ENCODE results near the gene GSDMA. TPM values are rescaled to one million over a fixed set of nuclear protein-coding genes. Genes with fewer than 3 reads are reported as not detected.

GSDMA gene
- total and polyA plus RNA-seq, 4 donors, result 0.26 to 0.91 (median 0.33) TPM; not detected in 1

DNA sequence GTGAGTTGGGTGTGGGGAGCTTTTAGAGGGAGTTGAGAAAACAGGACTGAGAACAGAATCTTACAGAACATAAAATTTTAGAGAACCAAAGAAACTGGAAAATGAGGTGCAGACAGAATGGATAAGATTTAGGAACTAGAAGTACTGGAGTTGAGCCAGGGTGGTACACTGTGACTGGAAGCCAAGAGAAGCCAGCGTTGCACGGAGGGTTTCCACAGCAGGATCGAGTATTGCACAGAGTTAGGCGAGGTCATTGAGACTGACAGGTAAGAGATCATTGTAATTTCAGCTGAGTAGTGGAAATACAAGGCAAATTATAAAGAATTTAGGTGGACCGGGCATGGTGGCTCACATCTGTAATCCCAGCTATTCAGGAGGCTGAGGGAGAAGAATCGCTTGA lies 6.6 kb downstream of the GSDMA start:
- DNase-seq, result no peak
- 47 to 74% methylated on average over 6 of the region's 6 CpGs for WGBS, 2 donors

GRCh38 chr17:39970157-39970692 lies 7.4 kb downstream of the GSDMA start:
- TF ChIP-seq CTCF (IDR thresholded peaks at IDR 0.05; ENCODE audit: control extremely low read depth, extremely low read depth), result no peak
- Histone ChIP-seq H3K36me3 (ENCODE audit: control insufficient read depth in 4 of 4, insufficient read depth in 4 of 4, low read length in 4 of 4) (no peaks in the 10 kb centered on the region), H3K4me1 (ENCODE audit: control insufficient read depth in 5 of 5, insufficient read depth in 5 of 5, low read length in 5 of 5) (peaks cover 0 to 2% (median 0%) of the 10 kb centered on the region in 5 donors), H3K4me3 (no peak overlapping the region), H3K9ac (ENCODE audit: insufficient read depth in 1 of 2, low read length in 2 of 2) (no peak overlapping the region), H3K27ac (ENCODE audit: low read depth in 1 of 2, low read length in 1 of 2) (no peak overlapping the region), H3K27me3 (ENCODE audit: control insufficient read depth in 3 of 3, insufficient read depth in 3 of 3, low read length in 2 of 3) (peaks cover 0 to 5% (median 2%) of the 10 kb centered on the region in 3 donors), H3K9me3 (ENCODE audit: control insufficient read depth in 4 of 4, insufficient read depth in 3 of 4, low read length in 3 of 4) (no peaks in the 10 kb centered on the region)
- DNase-seq (no peak), ATAC-seq (ENCODE audit: insufficient read depth, low FRiP score) (no peak)
- WGBS, 2 donors, result 61 to 71% methylated on average over 7 of the region's 7 CpGs

More for the DNA sequence above, 6.6 kb downstream of the GSDMA start:
- H3K36me3 ChIP-seq (ENCODE audit: control insufficient read depth in 4 of 4, insufficient read depth in 4 of 4, low read length in 4 of 4), result no peaks in the 10 kb centered on the region
- H3K27me3 ChIP-seq (ENCODE audit: control insufficient read depth in 3 of 3, insufficient read depth in 3 of 3, low read length in 2 of 3), result peaks cover 0 to 5% (median 2%) of the 10 kb centered on the region in 3 donors
- no peak overlapping the region for H3K27ac ChIP-seq (ENCODE audit: low read depth in 1 of 2, low read length in 1 of 2)
- H3K9ac ChIP-seq (ENCODE audit: insufficient read depth in 1 of 2, low read length in 2 of 2), result no peak overlapping the region
- no peak overlapping the region for H3K4me3 ChIP-seq
- peaks cover 0 to 2% (median 0%) of the 10 kb centered on the region in 5 donors for H3K4me1 ChIP-seq (ENCODE audit: control insufficient read depth in 5 of 5, insufficient read depth in 5 of 5, low read length in 5 of 5)
- ATAC-seq (ENCODE audit: insufficient read depth, low FRiP score), result no peak
- TF ChIP-seq CTCF (IDR thresholded peaks at IDR 0.05; ENCODE audit: control extremely low read depth, extremely low read depth), result no peak
- no peaks in the 10 kb centered on the region for H3K9me3 ChIP-seq (ENCODE audit: control insufficient read depth in 4 of 4, insufficient read depth in 3 of 4, low read length in 3 of 4)

- no peak for ATAC-seq (ENCODE audit: insufficient read depth, low FRiP score)
- H3K9me3 ChIP-seq (ENCODE audit: control insufficient read depth in 4 of 4, insufficient read depth in 3 of 4, low read length in 3 of 4), result no peaks in the 10 kb centered on the region
- no peak for TF ChIP-seq CTCF (IDR thresholded peaks at IDR 0.05; ENCODE audit: control extremely low read depth, extremely low read depth)
- WGBS, 2 donors, result 90 to 96% methylated on average over 4 of the region's 4 CpGs
- no peak overlapping the region for H3K9ac ChIP-seq (ENCODE audit: insufficient read depth in 1 of 2, low read length in 2 of 2)
- DNase-seq, result no peak
- no peak overlapping the region for H3K4me3 ChIP-seq
- peaks cover 0 to 2% (median 0%) of the 10 kb centered on the region in 5 donors for H3K4me1 ChIP-seq (ENCODE audit: control insufficient read depth in 5 of 5, insufficient read depth in 5 of 5, low read length in 5 of 5)
- peaks cover 0 to 9% (median 2%) of the 10 kb centered on the region in 3 donors for H3K27me3 ChIP-seq (ENCODE audit: control insufficient read depth in 3 of 3, insufficient read depth in 3 of 3, low read length in 2 of 3)
- H3K27ac ChIP-seq (ENCODE audit: low read depth in 1 of 2, low read length in 1 of 2), result no peak overlapping the region
- no peaks in the 10 kb centered on the region for H3K36me3 ChIP-seq (ENCODE audit: control insufficient read depth in 4 of 4, insufficient read depth in 4 of 4, low read length in 4 of 4)
These were observed 8.3 kb downstream of the GSDMA start for GRCh38 chr17:39971076-39971603.

All from lung (tissue), 12 donors.